CD4-positive, alpha-beta T cell treated with Interleukin-4 for 4 hours (primary cell): ENCODE results near the gene ASTN1.
A peak's percentile ranks its signal among the peaks of the same experiment; 100 is the strongest.

Source experiments
- DNase-seq: peaks from one replicate; pipeline ENCODE4 v3.0.0-alpha.2; 2020

Gene ASTN1

GRCh38 chr1:176919386-176920378, 244.8 kb downstream of the ASTN1 start:
- DNase-seq: no peak

GRCh38 chr1:176905648-176906047, 258.9 kb downstream of the ASTN1 start:
- no peak for DNase-seq

DNA sequence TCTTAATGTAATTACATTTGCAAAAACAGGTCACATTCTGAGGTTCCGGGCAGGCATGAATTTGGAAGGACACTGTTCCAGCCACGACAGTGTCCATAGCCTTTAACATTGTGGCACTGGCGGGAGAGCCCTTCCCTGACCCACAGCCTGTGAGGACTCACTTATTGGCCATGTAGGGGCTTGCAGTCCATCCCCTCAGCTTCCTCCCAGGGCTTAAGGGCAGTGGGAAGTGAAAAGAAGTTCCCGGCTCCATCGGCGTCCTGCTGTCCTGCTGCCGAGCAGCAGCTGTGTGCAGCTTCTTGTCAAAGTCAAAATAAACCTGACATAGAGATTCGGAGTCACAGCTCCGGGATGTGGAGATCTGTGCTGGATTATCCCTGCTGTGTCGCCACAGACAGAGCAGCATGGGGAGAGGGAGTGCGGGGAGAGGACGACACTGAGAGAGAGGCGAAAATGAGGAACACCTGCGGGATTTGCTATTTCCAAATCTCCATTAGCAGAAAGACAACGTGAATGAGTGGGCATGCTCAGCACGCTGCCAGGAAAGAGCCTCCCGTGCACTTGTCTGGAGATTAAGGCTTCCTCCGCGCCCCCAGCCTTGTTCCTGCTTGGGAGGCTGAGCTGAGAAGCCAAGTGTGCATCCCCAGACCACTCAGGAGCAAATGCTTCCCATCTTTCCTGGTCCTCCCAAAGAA, 260.3 kb downstream of the ASTN1 start:
- DNase-seq: no peak

- DNase-seq: no peak
Measured at GRCh38 chr1:176903474-176903873, 261.0 kb downstream of the ASTN1 start.

DNA sequence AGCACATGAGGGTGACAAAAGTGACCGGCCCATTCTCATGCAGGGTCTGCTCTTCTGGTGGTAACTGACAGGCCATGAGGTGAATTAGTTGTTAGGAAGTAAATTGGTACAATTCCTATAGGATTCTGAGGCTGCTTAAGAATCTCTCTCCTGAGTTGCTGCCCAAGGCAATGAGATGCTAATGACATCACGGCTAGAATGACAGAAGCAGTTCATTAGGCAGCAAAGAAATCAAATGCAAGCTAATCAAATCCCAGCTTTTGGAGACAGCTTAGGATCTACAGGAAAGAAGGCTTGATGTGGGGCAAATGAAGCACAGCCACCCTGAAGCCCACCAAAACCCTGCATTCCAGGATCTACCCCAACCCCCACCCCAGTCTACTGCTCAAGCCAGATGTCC, 265.2 kb downstream of the ASTN1 start:
- DNase-seq: no peak

DNA sequence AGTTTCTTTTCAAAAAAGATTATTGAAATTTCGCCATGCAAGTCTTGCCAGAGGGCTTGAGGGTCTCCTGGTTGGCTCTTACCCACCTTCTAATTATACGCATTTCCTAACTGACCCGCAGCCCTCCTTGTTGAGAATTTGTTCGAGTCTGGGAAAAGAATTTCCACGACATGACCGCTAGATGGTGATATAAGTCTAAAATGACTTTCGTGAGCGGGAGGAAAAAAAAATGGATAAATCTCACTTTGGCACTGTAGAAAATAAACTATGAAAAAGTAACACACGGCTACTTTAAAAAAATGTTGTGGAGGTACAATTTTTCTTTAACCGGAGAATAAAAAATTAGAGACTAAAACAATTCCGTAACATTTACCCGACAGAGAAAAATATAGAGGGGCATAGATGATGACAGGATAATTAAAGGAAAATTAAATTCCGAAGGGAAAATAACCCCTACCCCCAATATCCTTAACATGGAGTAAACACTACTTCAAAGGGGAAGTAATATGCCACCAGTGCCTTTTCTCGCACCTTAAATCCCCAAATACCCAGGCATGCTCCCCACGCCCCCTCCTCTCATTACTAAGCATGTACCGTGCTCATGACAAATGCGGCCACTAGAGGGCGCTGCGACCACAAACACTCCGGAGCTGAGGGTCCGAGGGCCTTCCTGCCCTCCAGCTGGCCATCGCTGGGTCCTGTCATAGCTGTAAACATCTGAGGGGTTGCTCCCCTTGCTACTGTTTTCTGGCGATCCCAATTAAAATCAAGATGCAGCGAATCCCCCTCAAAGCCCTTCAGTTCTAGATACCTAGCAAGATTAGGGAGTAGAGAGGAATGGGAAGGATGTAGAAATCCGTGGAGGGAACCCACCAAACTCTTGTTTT, 266.9 kb downstream of the ASTN1 start:
- no peak for DNase-seq

DNA sequence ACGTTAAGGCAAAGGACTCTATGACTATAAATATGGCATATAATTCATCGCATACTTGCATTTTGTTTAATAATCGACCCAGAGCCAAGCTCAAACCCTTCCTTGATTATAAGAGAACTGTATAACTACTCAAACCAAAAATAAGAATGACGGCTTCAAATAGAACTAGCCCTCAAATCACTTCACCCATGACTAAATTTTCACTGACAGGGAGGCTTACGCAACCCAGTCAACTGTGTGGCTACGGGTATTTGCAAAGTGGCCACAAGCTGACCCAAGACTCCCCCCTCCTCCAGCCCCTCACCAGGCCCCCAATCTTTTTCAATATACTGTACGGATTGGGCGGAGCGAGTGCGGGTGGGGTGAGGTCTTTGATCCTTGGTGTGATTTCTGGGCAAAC, 268.3 kb downstream of the ASTN1 start:
- DNase-seq: no peak

- DNase-seq: no peak
Measured at GRCh38 chr1:176894450-176894849, 270.1 kb downstream of the ASTN1 start.

DNA sequence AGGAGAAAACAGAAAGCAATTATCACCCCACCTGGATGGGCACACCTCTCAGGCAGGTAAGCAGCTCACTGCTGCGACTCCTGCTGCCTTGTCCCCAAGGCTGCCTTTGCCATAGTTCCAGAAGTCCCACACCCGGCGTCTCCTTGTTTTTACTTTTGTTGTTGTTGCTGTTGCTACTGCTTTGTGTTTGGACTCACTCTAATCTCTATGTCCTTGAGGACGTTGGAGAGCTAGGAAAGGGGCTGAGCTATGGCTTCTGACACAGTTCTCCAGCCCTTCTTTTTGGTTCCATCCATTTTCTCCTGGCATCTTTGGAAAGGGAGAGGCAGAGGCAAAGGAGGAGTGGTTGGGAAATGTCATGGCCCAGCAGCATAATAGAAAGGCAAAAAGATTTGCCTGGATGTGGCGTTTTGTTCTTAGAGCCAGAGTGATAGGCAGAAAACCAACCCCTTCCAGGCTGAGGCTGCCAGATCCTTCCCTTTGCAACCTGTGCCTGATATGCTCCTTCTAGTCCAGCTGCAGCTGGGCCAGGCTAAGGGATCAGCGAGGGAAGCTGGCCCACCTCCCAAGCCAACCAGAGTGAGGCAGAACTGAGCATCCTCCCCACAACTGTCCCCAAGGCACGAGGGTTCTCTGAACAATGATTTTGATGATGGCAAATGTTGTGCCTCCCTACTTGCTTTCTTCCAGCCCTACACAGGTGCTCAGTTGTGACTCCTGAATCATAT, 270.7 kb downstream of the ASTN1 start:
- no peak for DNase-seq

- no peak for DNase-seq
Measured at GRCh38 chr1:176888471-176889032, 276.0 kb downstream of the ASTN1 start.

- no peak for DNase-seq
Measured at GRCh38 chr1:176885751-176886150, 278.8 kb downstream of the ASTN1 start.

DNA sequence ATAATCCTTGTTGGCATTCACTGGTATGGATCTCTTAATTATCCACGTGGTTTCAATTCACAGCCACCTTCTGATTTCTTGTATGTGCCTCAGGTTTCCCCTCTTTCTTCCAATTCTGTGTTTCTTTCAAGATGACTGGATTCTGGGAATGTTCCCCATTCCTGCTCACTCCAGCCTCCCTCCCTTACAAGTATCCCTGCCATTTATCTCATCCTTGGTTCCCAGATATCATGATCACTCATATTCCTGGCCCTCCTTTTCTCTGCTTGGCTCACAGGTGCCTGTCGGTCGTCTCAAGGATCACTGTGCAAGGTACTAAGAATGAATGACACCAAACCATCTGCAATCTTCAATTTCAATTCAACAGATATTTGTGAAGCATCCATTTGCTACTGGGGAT, 279.2 kb downstream of the ASTN1 start:
- DNase-seq: no peak

GRCh38 chr1:176884911-176885310, 279.6 kb downstream of the ASTN1 start:
- DNase-seq: no peak

- no peak for DNase-seq
Measured at GRCh38 chr1:176884286-176884685, 280.2 kb downstream of the ASTN1 start.

- peak; percentile 23 for DNase-seq
Measured at GRCh38 chr1:176880955-176881595, 283.4 kb downstream of the ASTN1 start.

GRCh38 chr1:176879784-176880620, 284.5 kb downstream of the ASTN1 start:
- DNase-seq: no peak

DNA sequence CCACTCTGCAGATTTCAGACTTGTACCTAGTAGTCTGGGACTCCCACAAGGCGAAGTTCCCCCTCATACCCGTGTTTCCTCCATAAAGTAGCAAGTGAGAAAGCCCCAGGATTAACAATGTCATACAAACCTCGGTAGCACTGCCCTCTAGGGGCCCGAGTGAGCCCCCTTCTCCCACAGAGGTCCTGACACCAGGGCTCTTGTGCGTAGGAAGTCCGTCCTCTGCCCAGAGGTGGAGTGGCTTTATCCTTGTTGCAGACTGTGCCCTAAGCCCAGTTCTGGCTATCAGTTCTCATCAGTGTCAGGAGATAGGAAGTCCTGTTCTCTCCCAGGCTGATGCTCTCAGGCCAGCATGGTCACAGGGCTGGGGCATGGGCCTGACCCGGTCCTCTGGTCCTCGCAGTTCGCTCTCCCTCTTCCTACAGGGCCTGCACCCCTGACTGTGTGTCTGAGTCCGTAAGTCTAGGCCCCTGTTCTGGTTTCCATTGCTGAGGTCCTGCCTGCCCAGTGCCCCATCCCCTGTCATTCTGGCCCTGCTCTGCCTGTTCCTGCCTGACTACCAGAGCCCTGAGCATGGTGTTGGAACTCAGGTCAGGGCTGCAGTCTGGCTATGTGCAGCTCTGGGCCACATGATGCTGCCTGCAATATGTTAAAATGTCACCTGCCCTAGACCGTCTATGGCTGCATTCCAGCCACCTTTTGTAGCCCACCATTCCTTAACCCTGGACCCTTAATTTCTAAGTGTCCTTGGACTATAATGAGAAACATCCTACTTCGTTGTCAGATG, 285.6 kb downstream of the ASTN1 start:
- no peak for DNase-seq

DNA sequence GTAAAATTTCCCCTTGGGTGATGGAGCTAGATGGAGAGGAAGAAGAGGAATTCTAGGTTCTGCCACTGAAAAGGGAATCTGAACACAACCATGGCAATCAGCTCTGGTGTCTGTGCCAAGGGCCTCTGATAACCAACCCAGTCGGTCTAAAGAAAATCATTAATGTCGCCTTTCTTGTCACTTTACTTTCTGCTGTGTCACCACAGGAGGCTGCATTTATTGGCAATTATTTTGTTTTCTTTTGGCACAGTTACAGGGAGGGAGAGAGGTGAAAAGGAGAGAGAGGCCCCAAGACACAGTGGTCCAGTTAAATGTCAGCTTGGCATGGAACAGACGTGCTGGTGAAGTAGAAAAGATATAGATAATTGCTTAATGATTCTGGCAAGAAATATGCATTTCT, 287.0 kb downstream of the ASTN1 start:
- no peak for DNase-seq

- no peak for DNase-seq
Measured at GRCh38 chr1:176876966-176877515, 287.5 kb downstream of the ASTN1 start.
